H1 (cell line): ENCODE results near the gene NAV3. TPM values are rescaled to one million over a fixed set of nuclear protein-coding genes. Genes with fewer than 3 reads are reported as not detected.

ENCODE experiments used
- CTCF ChIA-PET: fragments of 300-600 bp; sonication (Branson Sonifier 250); formaldehyde crosslinking; loops from one replicate; lab custom pipeline; 2021; ENCODE audit not compliant: partially characterized antibody; lab: Charles Lee
- POLR2A ChIA-PET: fragments of 300-600 bp; sonication (Branson Sonifier 250); formaldehyde crosslinking; loops from one replicate; lab custom pipeline; 2021; ENCODE audit warnings: inconsistent platforms; ENCODE audit not compliant: partially characterized antibody; lab: Charles Lee
- DNase-seq, 2 experiments: peaks; one replicate each; pipeline versions ENCODE4 v3.0.0 to v3.0.0-alpha.2; 2010 to 2022; ENCODE audit warnings: low spot score in 2 of 2, low read depth in 1 of 2, mixed read lengths in 1 of 2
- FAIRE-seq: peaks from 2 replicates; lab custom pipeline; 2011; peaks lifted over from hg19 to GRCh38; lab: Jason Lieb, UNC
- H2AFZ ChIP-seq: 2 replicates; pipeline ENCODE4 v1.8.1; 2012; ENCODE audit warnings: low read length, inconsistent platforms
- H2AK5ac ChIP-seq: 2 replicates; pipeline ENCODE4 v1.6.1; 2013; ENCODE audit warnings: low read depth, low read length
- H2BK120ac ChIP-seq: replicated peaks from 2 replicates; pipeline ENCODE3; 2013; ENCODE audit warnings: low read depth, low read length, inconsistent platforms
- H2BK12ac ChIP-seq: 2 replicates; pipeline ENCODE4 v1.6.1; 2013; ENCODE audit warnings: low read depth, low read length
- H2BK15ac ChIP-seq: 2 replicates; pipeline ENCODE4 v1.6.1; 2013; ENCODE audit warnings: low read length
- H2BK20ac ChIP-seq: 2 replicates; pipeline ENCODE4 v1.6.1; 2013; ENCODE audit warnings: low read length
- H2BK5ac ChIP-seq: 2 replicates; pipeline ENCODE4 v1.6.1; 2013; ENCODE audit warnings: low read depth, low read length
- H3K14ac ChIP-seq: 2 replicates; pipeline ENCODE4 v1.6.1; 2013; ENCODE audit warnings: inconsistent platforms; ENCODE audit not compliant: insufficient read length
- H3K18ac ChIP-seq: 2 replicates; pipeline ENCODE4 v1.6.1; 2013; ENCODE audit warnings: low read length; ENCODE audit errors: extremely low read depth
- H3K23ac ChIP-seq: 2 replicates; pipeline ENCODE4 v1.6.1; 2013; ENCODE audit warnings: inconsistent platforms; ENCODE audit not compliant: insufficient read length
- H3K23me2 ChIP-seq: 2 replicates; pipeline ENCODE4 v1.6.1; 2013; ENCODE audit warnings: low read depth, low read length
- H3K27ac ChIP-seq: 2 replicates; pipeline ENCODE4 v1.6.1; 2011; ENCODE audit warnings: low read depth, low read length, inconsistent platforms
- H3K27me3 ChIP-seq, 4 experiments: replicated peaks in 1 of 4; 1 replicate in 1 of 4; 2 replicates in 3 of 4; pipeline versions ENCODE4 v1.6.1 to v1.8.1; 2011 to 2013; ENCODE audit warnings: low read length in 3 of 4, mild to moderate bottlenecking in 3 of 4, inconsistent platforms in 2 of 4, mixed read lengths in 2 of 4, moderate library complexity in 1 of 4; ENCODE audit not compliant: control insufficient read depth in 3 of 4, insufficient read depth in 3 of 4; ENCODE audit errors: extremely low read depth in 1 of 4
- H3K36me3 ChIP-seq, 4 experiments: 2 replicates each; pipeline versions ENCODE4 v1.6.1 to v1.8.1; 2011 to 2013; ENCODE audit warnings: mild to moderate bottlenecking in 4 of 4, low read length in 3 of 4, moderate library complexity in 2 of 4, control low read depth in 1 of 4, inconsistent platforms in 1 of 4; ENCODE audit not compliant: insufficient read depth in 4 of 4, control insufficient read depth in 2 of 4
- H3K4ac ChIP-seq: replicated peaks from 2 replicates; pipeline ENCODE3; 2013; ENCODE audit warnings: low read length, low read depth, mixed read lengths, inconsistent platforms; ENCODE audit not compliant: insufficient read length
- H3K4me1 ChIP-seq, 4 experiments: replicated peaks in 1 of 4; 1 replicate in 1 of 4; 2 replicates in 3 of 4; pipeline versions ENCODE4 v1.6.1 to v1.8.1; 2011 to 2013; ENCODE audit warnings: low read length in 3 of 4, inconsistent platforms in 2 of 4, mixed read lengths in 1 of 4; ENCODE audit not compliant: insufficient read depth in 4 of 4, control insufficient read depth in 3 of 4
- H3K4me2 ChIP-seq, 2 experiments: 2 replicates each; pipeline versions ENCODE4 v1.6.1 to v1.8.1; 2011 to 2013; ENCODE audit warnings: low read depth in 2 of 2, low read length in 2 of 2, control low read depth in 1 of 2, inconsistent platforms in 1 of 2, mild to moderate bottlenecking in 1 of 2; ENCODE audit not compliant: insufficient read depth in 1 of 2
- H3K4me3 ChIP-seq, 4 experiments: fragments of 200-600, 300-600 bp in 1 of 4; sonication (generic), shearing (Covaris generic), sonication (Bioruptor Twin) in 1 of 4; 2 replicates each; pipeline versions ENCODE4 v1.5.1 to v1.8.1; 2011 to 2016; ENCODE audit warnings: low read length in 4 of 4, low read depth in 3 of 4, control low read depth in 2 of 4, inconsistent platforms in 2 of 4, mild to moderate bottlenecking in 2 of 4, mixed read lengths in 1 of 4, moderate library complexity in 1 of 4; ENCODE audit not compliant: insufficient read depth in 2 of 4; ENCODE audit errors: extremely low read depth in 1 of 4
- H3K56ac ChIP-seq: replicated peaks from 2 replicates; pipeline ENCODE3; 2013; ENCODE audit warnings: low read depth, mild to moderate bottlenecking, mixed read lengths, low read length, inconsistent platforms; ENCODE audit not compliant: insufficient read length
- H3K79me1 ChIP-seq: 2 replicates; pipeline ENCODE4 v1.6.1; 2013; ENCODE audit warnings: low read depth, low read length, control low read depth
- H3K79me2 ChIP-seq, 2 experiments: 2 replicates each; pipeline versions ENCODE4 v1.6.1 to v1.8.1; 2012 to 2013; ENCODE audit warnings: low read length in 2 of 2, mild to moderate bottlenecking in 2 of 2, inconsistent platforms in 1 of 2; ENCODE audit not compliant: insufficient read depth in 2 of 2, control insufficient read depth in 1 of 2
- H3K9ac ChIP-seq, 4 experiments: replicated peaks in 1 of 4; 1 replicate in 1 of 4; 2 replicates in 3 of 4; pipeline versions ENCODE4 v1.6.1 to v1.8.1; 2011 to 2013; ENCODE audit warnings: low read depth in 3 of 4, low read length in 3 of 4, control low read depth in 2 of 4, mild to moderate bottlenecking in 2 of 4, moderate library complexity in 2 of 4, inconsistent platforms in 1 of 4; ENCODE audit errors: extremely low read depth in 1 of 4
- H3K9me3 ChIP-seq, 2 experiments: 2 replicates each; pipeline versions ENCODE4 v1.6.1 to v1.8.1; 2012 to 2013; ENCODE audit warnings: mild to moderate bottlenecking in 2 of 2, moderate library complexity in 2 of 2, control low read depth in 1 of 2, inconsistent platforms in 1 of 2, low read depth in 1 of 2, low read length in 1 of 2, mixed read lengths in 1 of 2; ENCODE audit not compliant: insufficient read depth in 2 of 2
- H4K20me1 ChIP-seq, 2 experiments: replicated peaks in 1 of 2; 2 replicates each; pipeline versions ENCODE3 to v1.8.1; 2011 to 2013; ENCODE audit warnings: inconsistent platforms in 2 of 2, low read length in 2 of 2, mild to moderate bottlenecking in 1 of 2; ENCODE audit not compliant: insufficient read depth in 2 of 2, control insufficient read depth in 1 of 2
- H4K5ac ChIP-seq: 2 replicates; pipeline ENCODE4 v1.6.1; 2013; ENCODE audit warnings: low read length, low read depth, mixed read lengths, inconsistent platforms; ENCODE audit not compliant: insufficient read length
- H4K8ac ChIP-seq: 2 replicates; pipeline ENCODE4 v1.8.0; 2013; ENCODE audit warnings: mild to moderate bottlenecking, moderate library complexity, low read length, inconsistent platforms; ENCODE audit not compliant: insufficient read depth; ENCODE audit errors: extremely low read depth
- H4K91ac ChIP-seq: replicated peaks from 2 replicates; pipeline ENCODE3; 2013; ENCODE audit warnings: low read length, mixed read lengths, inconsistent platforms; ENCODE audit not compliant: insufficient read length
- BCL11A ChIP-seq, 2 experiments: IDR thresholded peaks; one replicate each; pipeline ENCODE4 v1.6.1; 2011; ENCODE audit warnings: low read depth in 2 of 2, low read length in 2 of 2, mild to moderate bottlenecking in 2 of 2
- CBX8 ChIP-seq: fragments of 300-800, 300-1000 bp; sonication (generic); IDR thresholded peaks from 2 replicates; pipeline ENCODE4 v1.7.1; 2016; ENCODE audit warnings: low read depth, low read length, borderline replicate concordance
- HDAC6 ChIP-seq: IDR thresholded peaks from one replicate; pipeline ENCODE4 v1.7.1; 2012; ENCODE audit warnings: low read depth, mild to moderate bottlenecking, inconsistent platforms, low read length, moderate library complexity
- JUN ChIP-seq: IDR thresholded peaks from 2 replicates; pipeline ENCODE4 v1.6.1; 2011; ENCODE audit warnings: low read depth, mild to moderate bottlenecking, improper control_type of control experiment, low read length
- JUND ChIP-seq: IDR thresholded peaks from 2 replicates; pipeline ENCODE4 v1.6.1; 2011; ENCODE audit warnings: mild to moderate bottlenecking, improper control_type of control experiment, low read length
- NRF1 ChIP-seq: IDR thresholded peaks from 2 replicates; pipeline ENCODE4 v1.6.1; 2011; ENCODE audit warnings: mild to moderate bottlenecking, low read depth, low read length, improper control_type of control experiment
- POLR2A ChIP-seq, 2 experiments: IDR thresholded peaks; 1 replicate in 1 of 2; 2 replicates in 1 of 2; pipeline ENCODE4 v1.6.1; 2011; ENCODE audit warnings: low read depth in 2 of 2, low read length in 2 of 2, mild to moderate bottlenecking in 2 of 2; ENCODE audit errors: control extremely low read depth in 1 of 2
- POLR2AphosphoS5 ChIP-seq: IDR thresholded peaks from 2 replicates; pipeline ENCODE4 v1.6.1; 2011; ENCODE audit warnings: low read depth, low read length
- RXRA ChIP-seq: IDR thresholded peaks from 2 replicates; pipeline ENCODE4 v1.6.1; 2011; ENCODE audit warnings: low read depth, mild to moderate bottlenecking, low read length, moderate library complexity; ENCODE audit not compliant: insufficient read depth
- WGBS, 2 experiments: shearing (Covaris generic) in 1 of 2; methylation state at CpG; one replicate each; pipeline versions ENCODE4 v1.1.6 to v1.1.7; 2013 to 2015; ENCODE audit warnings: low lambda C conversion rate in 2 of 2, mixed read lengths in 2 of 2, inconsistent platforms in 1 of 2, low coverage in 1 of 2, missing lambda C conversion rate in 1 of 2; ENCODE audit not compliant: insufficient replicate concordance in 2 of 2, insufficient coverage in 1 of 2, insufficient read length in 1 of 2; ENCODE audit errors: extremely low coverage in 1 of 2, missing lambda C conversion rate in 1 of 2; 5-methylcytosine and 5-hydroxymethylcytosine counted together
- polyA plus RNA-seq, 7 experiments: library from polyadenylated mRNA; depleted of rRNA in 3 of 7; stranded (reverse) in 5 of 7; unstranded in 2 of 7; fragments of >200 nt in 5 of 7; fragments of 200-250 nt in 2 of 7; gene quantifications; 1 replicate in 5 of 7; 2 replicates in 1 of 7; 4 replicates in 1 of 7; pipeline versions ENCODE4 v1.2.1 to v1.2.3, GENCODE V29; 2011 to 2013; ENCODE audit warnings: missing spikeins in 2 of 7, mixed read lengths in 2 of 7
- total RNA-seq: library from RNA; stranded (reverse); fragmentation: NEBNext Ultra II Directional; extraction: Animal tissue kit (Norgen Biotek cat#: 25700); gene quantifications from 2 replicates; pipeline ENCODE4 v1.2.1, GENCODE V29; 2021

Gene NAV3
- total and polyA plus RNA-seq, 2 of the 8 experiments (the other 6 are each of a cell fraction or from before 2014, with no cell fraction given) = 0.47 to 5.0 TPM

DNA sequence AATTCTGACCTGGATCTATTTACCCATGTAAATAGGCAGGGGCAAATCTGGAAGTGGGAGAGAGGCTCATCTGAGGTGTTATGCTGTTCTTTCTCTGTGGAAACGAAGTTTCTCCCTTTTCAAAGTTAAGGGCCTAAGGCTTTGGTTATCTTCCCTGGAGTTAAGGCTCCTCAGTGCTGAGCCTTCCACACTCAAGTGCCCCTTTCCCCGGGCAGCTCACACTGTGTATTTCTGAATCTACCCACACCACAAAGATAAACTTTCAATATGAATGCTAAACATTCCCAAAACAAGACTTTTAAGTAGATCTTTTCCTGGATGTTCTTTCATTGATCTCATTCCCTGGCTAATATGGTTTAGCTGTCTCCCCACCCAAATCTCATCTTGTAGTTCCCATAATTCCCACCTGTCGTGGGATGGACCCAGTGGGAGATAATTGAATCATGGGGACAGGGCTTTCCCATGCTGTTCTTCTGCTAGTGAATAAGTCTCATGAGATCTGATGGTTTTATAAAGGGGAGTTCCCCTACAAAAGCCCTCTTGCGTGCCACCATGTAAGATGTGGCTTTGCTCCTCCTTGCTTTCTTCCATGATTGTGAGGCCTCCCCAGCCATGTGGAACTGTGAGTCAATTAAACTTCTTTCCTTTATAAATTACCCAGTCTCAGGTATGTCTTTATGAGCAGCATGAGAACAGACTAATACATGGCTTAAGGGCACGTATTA is 251.1 kb downstream of the NAV3 start:
- no peak overlapping the region for H3K18ac ChIP-seq
- no peak overlapping the region for H2BK20ac ChIP-seq
- H3K9ac ChIP-seq = no peak overlapping the region
- 0 out of 2 replicates have a peak overlapping the region, but pooled peaks have one; percentile 22 for H2AFZ ChIP-seq
- H3K14ac ChIP-seq = no peak overlapping the region
- FAIRE-seq (no peak), DNase-seq (no peak)
- H3K27ac ChIP-seq = no peak overlapping the region
- no peak overlapping the region for H3K4me3 ChIP-seq
- H3K4me1 ChIP-seq = no peaks in the 10 kb centered on the region
- no peak overlapping the region for H3K4me2 ChIP-seq
- no peak overlapping the region for H4K91ac ChIP-seq
- no peak overlapping the region for H3K23ac ChIP-seq
- no peak overlapping the region for H4K5ac ChIP-seq
- no peaks in the 10 kb centered on the region for H3K79me2 ChIP-seq
- H3K27me3 ChIP-seq = no peaks in the 10 kb centered on the region
- H2BK5ac ChIP-seq = no peak overlapping the region
- H3K23me2 ChIP-seq = no peaks in the 10 kb centered on the region
- no peak overlapping the region for H2AK5ac ChIP-seq
- H3K4ac ChIP-seq = no peak overlapping the region
- H3K79me1 ChIP-seq = no peaks in the 10 kb centered on the region
- no peak overlapping the region for H3K56ac ChIP-seq
- H4K20me1 ChIP-seq = no peaks in the 10 kb centered on the region
- no peaks in the 10 kb centered on the region for H3K9me3 ChIP-seq
- ChIA-PET POLR2A (no interaction called here), CTCF (no interaction called here)
- H3K36me3 ChIP-seq = no peaks in the 10 kb centered on the region
- H2BK15ac ChIP-seq = no peak overlapping the region
- WGBS, 2 experiments = 92% methylated on average over 5 of the region's 5 CpGs; no CpG with 5 or more reads in 1 of the 2 experiments
- no peak overlapping the region for H2BK12ac ChIP-seq
- no peak overlapping the region for H2BK120ac ChIP-seq
- H4K8ac ChIP-seq = no peak overlapping the region
- TF ChIP-seq HDAC6 (no peak), RXRA (no peak), POLR2A (IDR thresholded peaks at IDR 0.05; ENCODE audit: control extremely low read depth in 1 of 2, low read depth in 2 of 2, low read length in 2 of 2) (no peak), BCL11A (IDR thresholded peaks at IDR 0.05; ENCODE audit: low read depth in 2 of 2, low read length in 2 of 2) (no peak), NRF1 (no peak), JUN (no peak), CBX8 (no peak), JUND (no peak), POLR2AphosphoS5 (no peak)
